Psoas muscle (tissue), 8 donors: ENCODE results near the gene S100A16. TPM values are rescaled to one million over a fixed set of nuclear protein-coding genes. Genes with fewer than 3 reads are reported as not detected.
A peak's percentile ranks its signal among the peaks of the same experiment; 100 is the strongest.

Experiments
- ATAC-seq, 4 donors: fragments of 200-7000 bp; cut with Tn5 transposase; one replicate each; pipeline ENCODE4 v1.9.1; 2020; ENCODE audit warnings: moderate library complexity in 3 of 4, mild to moderate bottlenecking in 2 of 4
- DNase-seq, 2 donors: peaks; one replicate each; pipeline ENCODE4 v3.0.0-alpha.2; 2020
- H3K27ac ChIP-seq: fragments of 200-600 bp; one replicate; pipeline ENCODE4 v1.8.0; 2022
- H3K27me3 ChIP-seq, 3 donors: fragments of 200-600 bp in 1 of 3; one replicate each; pipeline versions ENCODE4 v1.6.1 to v1.8.0; 2013 to 2022; ENCODE audit warnings: low read length in 2 of 3, mild to moderate bottlenecking in 2 of 3, moderate library complexity in 1 of 3; ENCODE audit not compliant: insufficient read depth in 3 of 3
- H3K36me3 ChIP-seq, 2 donors: fragments of 200-600 bp in 1 of 2; one replicate each; pipeline versions ENCODE4 v1.6.1 to v1.8.0; 2013 to 2022; ENCODE audit warnings: low read depth in 1 of 2, mild to moderate bottlenecking in 1 of 2, moderate library complexity in 1 of 2; ENCODE audit not compliant: insufficient read depth in 1 of 2
- H3K4me1 ChIP-seq: fragments of 200-600 bp; one replicate; pipeline ENCODE4 v1.8.0; 2022
- H3K4me3 ChIP-seq: fragments of 200-600 bp; one replicate; pipeline ENCODE4 v1.8.0; 2022; ENCODE audit warnings: mild to moderate bottlenecking
- H3K9me3 ChIP-seq: fragments of 200-600 bp; one replicate; pipeline ENCODE4 v1.8.0; 2022
- CTCF ChIP-seq: fragments of 200-600 bp; IDR thresholded peaks from one replicate; pipeline ENCODE4 v1.8.0; 2022; ENCODE audit warnings: antibody characterized with exemption
- WGBS, 3 donors: extraction: QIAGEN DNeasy Blood & Tissue Kit; methylation state at CpG; one replicate each; pipeline versions ENCODE4 v1.1.6 to v1.1.7; 2013; 5-methylcytosine and 5-hydroxymethylcytosine counted together
- intact Hi-C, 2 donors: fragments of 100-400 bp; cut with DNase I; formaldehyde crosslinking; loops; one replicate each; pipeline versions ENCODE4 v1.11.0 to v1.14.2; 2022
- polyA plus RNA-seq, 3 donors: library from polyadenylated mRNA; stranded (reverse); fragments of 200-250 nt; gene quantifications; one replicate each; pipeline ENCODE4 v1.2.3, GENCODE V29; 2013
- total RNA-seq, 4 donors: library from RNA; stranded (reverse); fragmentation: NEBNext Ultra II Directional in 2 of 4; extraction: Animal tissue kit (Norgen Biotek cat#: 25700) in 2 of 4; gene quantifications; one replicate each; pipeline versions ENCODE4 v1.2.1 to v1.2.4, GENCODE V29; 2021 to 2023
- donor health status: healthy with polysubstance abuse.
- donor health status: DM: no; HTN: no; CAD: no; lungs with moderate emphysema.
- donor health status: Bipolar disorder and iron deficiency.
- donor health status: healthy.
- donor health status: DM: yes; HTN: yes; CAD: no.
- donor health status: DM: no; HTN: no; CAD: no.
- donor health status: DM: no; HTN: no; CAD: no.
- donor health status: DM: yes; HTN: yes; CAD: no.

The S100A16 gene
- total and polyA plus RNA-seq, 7 donors: 23.3 to 251 (median 38.1) TPM

DNA sequence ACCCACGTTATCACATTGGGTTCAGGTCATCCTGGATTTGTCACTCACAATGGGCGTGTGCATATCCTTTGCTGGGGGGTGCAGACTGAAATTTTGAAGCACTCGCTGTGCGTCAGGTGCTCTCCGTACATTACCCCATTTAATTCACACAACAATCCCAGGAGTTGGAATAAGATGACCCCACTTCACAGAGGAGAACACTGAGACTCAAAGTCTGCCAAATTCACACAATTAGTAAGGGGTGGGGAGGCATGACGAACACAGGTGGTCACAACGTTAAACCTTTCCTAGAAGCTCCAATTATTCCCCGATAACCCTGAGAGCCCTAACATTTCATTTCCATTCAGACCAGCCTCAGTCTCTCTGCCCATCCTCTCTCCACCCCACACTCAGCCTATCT lies 43.5 kb downstream of the S100A16 start:
- Histone ChIP-seq H3K4me1 (peaks cover 46% of the 10 kb centered on the region), H3K36me3 (no peaks in the 10 kb centered on the region), H3K4me3 (no peak overlapping the region), H3K9me3 (no peaks in the 10 kb centered on the region), H3K27ac (no peak overlapping the region), H3K27me3 (no peaks in the 10 kb centered on the region)
- no peak for TF ChIP-seq CTCF
- DNase-seq (no peak), ATAC-seq (no peak)
- intact Hi-C loops: loop anchor here (2.0 to 5.0 kb wide), 2 partner anchors 37 to 217 kb away; no protein-coding TSS in a partner anchor
- 83 to 87% (median 84%) methylated on average over 8 of the region's 8 CpGs for WGBS, 3 donors

DNA sequence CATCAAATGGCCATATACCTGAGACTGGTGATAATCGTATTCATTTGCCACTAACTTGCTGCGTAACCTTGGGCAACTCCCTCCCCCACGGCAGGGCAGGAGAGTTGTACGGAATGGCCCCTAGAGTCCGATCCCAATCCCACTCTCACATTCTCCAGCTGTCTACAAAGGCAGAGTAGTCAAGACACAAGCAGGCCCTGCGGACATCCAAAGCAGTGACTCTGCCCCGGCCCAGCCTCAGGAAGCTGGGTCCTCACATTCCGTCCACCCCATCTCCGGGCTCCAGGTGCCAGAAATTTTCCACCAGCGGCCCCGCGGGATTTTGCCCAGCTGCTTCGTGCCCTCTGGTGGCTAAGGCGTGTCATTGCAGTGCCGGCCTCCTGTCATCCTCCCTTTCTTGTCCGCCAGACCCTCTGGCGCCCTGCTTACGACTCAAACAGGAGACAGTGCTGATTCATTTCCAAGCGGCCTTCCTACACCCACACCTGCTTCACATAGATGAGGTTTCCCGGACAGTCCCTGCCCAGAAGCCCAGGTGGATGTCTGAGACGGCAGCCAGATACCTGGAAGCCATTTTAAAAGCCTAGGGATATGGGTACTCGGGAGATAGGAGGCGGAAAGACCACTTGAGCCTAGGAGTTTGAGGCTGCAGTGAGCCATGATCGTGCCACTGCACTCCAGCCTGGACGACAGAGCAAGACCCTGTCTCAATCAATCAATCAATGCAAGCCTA lies 44.4 kb downstream of the S100A16 start:
- DNase-seq (peak; percentile 91 to 95), ATAC-seq (peak; percentile 35 to 55 (median 44))
- peak overlapping the region; percentile 52 for H3K4me3 ChIP-seq
- 6 to 15% (median 8%) methylated on average over 25 of the region's 25 CpGs for WGBS, 3 donors
- no peaks in the 10 kb centered on the region for H3K27me3 ChIP-seq
- intact Hi-C loops: loop anchor here (1.0 to 5.0 kb wide), 4 partner anchors 35 to 216 kb away; no protein-coding TSS in a partner anchor
- peak overlapping the region; percentile 65 for H3K27ac ChIP-seq
- H3K9me3 ChIP-seq: no peaks in the 10 kb centered on the region
- no peaks in the 10 kb centered on the region for H3K36me3 ChIP-seq
- TF ChIP-seq CTCF: peak; percentile 99
- peaks cover 46% of the 10 kb centered on the region for H3K4me1 ChIP-seq

DNA sequence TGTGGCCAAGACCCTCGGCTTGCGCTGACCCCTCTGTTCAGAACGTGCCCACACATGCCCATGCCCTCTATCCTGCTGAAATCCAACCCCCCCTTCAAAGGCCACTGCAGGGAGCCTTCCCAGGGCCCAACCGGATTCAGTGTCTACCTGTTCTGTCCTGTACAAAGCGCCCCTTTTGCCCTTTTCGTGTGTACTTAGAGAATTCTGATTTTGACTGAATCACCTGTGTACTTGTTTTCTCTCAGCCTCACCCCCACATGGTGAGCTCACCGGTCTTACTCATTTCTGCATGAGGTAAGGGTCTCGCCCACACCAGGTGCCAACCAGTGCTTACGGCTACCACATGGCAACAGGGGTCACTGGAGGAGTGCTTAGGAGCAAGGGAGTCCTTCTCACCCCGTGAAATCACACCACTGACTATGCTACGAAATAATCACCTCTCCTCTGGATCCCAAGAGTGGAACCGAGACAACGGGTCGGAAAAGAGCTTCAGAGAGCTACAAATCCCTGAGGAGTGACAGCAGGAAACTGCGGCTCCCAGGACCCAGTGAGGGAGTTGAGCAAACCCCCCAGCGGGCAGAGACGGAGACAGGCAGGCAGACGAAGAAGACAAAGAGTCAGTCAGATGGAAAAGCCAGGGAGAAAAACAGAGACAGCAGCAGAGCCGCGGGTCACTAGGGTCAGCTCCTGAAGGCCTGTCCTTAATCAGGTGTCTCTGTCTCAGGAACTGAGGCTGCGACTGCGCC lies 45.1 kb downstream of the S100A16 start:
- WGBS, 3 donors: 64 to 78% (median 68%) methylated on average over 22 of the region's 22 CpGs
- Histone ChIP-seq H3K36me3 (no peaks in the 10 kb centered on the region), H3K4me1 (peaks cover 43% of the 10 kb centered on the region), H3K9me3 (no peaks in the 10 kb centered on the region), H3K4me3 (peak overlapping the region; percentile 52), H3K27me3 (no peaks in the 10 kb centered on the region), H3K27ac (peak overlapping the region; percentile 65)
- no peak for DNase-seq
- no peak for ATAC-seq
- TF ChIP-seq CTCF: no peak
- intact Hi-C loops: loop anchor here (1.0 to 5.0 kb wide), 5 partner anchors 34 to 215 kb away; no protein-coding TSS in a partner anchor

- DNase-seq (peak; percentile 96 to 98), ATAC-seq (peak; percentile 93 to 95 (median 94))
- Histone ChIP-seq H3K9me3 (no peaks in the 10 kb centered on the region), H3K4me1 (peaks cover 32% of the 10 kb centered on the region), H3K27me3 (no peaks in the 10 kb centered on the region), H3K4me3 (no peak overlapping the region), H3K36me3 (no peaks in the 10 kb centered on the region), H3K27ac (peak overlapping the region; percentile 88)
- 29 to 32% (median 30%) methylated on average over 16 of the region's 16 CpGs for WGBS, 3 donors
- no peak for TF ChIP-seq CTCF
- intact Hi-C loops: loop anchor here (2.0 to 5.0 kb wide), 2 partner anchors 56 to 214 kb away; no protein-coding TSS in a partner anchor
Observed at GRCh38 chr1:153566414-153567371, 46.2 kb downstream of the S100A16 start.
